Lung (tissue), 12 donors: Measurements from ENCODE around the gene PFDN1. TPM values are rescaled to one million over a fixed set of nuclear protein-coding genes. Genes with fewer than 3 reads are reported as not detected.

Source experiments
- ATAC-seq: fragments of 200-7000 bp; cut with Tn5 transposase; one replicate; pipeline ENCODE4 v1.9.1; 2020; ENCODE audit warnings: moderate number of reproducible peaks; ENCODE audit not compliant: insufficient read depth, low FRiP score
- DNase-seq, 3 donors: peaks; one replicate each; pipeline ENCODE4 v3.0.0-alpha.2; 2013 to 2017
- H3K27ac ChIP-seq, 2 donors: one replicate each; pipeline ENCODE4 v1.5.1; 2013; ENCODE audit warnings: mild to moderate bottlenecking in 2 of 2, moderate library complexity in 2 of 2, control low read depth in 1 of 2, inconsistent platforms in 1 of 2, low read depth in 1 of 2, low read length in 1 of 2
- H3K27me3 ChIP-seq, 3 donors: one replicate each; pipeline ENCODE4 v1.5.1; 2013; ENCODE audit warnings: low read length in 2 of 3; ENCODE audit not compliant: control insufficient read depth in 3 of 3, insufficient read depth in 3 of 3
- H3K36me3 ChIP-seq, 4 donors: one replicate each; pipeline ENCODE4 v1.5.1; 2013; ENCODE audit warnings: low read length in 4 of 4, mild to moderate bottlenecking in 1 of 4, moderate library complexity in 1 of 4; ENCODE audit not compliant: control insufficient read depth in 4 of 4, insufficient read depth in 4 of 4
- H3K4me1 ChIP-seq, 5 donors: one replicate each; pipeline ENCODE4 v1.5.1; 2013; ENCODE audit warnings: low read length in 5 of 5, mild to moderate bottlenecking in 2 of 5, moderate library complexity in 1 of 5; ENCODE audit not compliant: control insufficient read depth in 5 of 5, insufficient read depth in 5 of 5
- H3K4me3 ChIP-seq: one replicate; pipeline ENCODE4 v1.5.1; 2013; ENCODE audit warnings: mild to moderate bottlenecking, control low read depth, moderate library complexity
- H3K9ac ChIP-seq, 2 donors: one replicate each; pipeline ENCODE4 v1.5.1; 2013; ENCODE audit warnings: low read length in 2 of 2, control low read depth in 1 of 2; ENCODE audit not compliant: insufficient read depth in 1 of 2
- H3K9me3 ChIP-seq, 4 donors: one replicate each; pipeline ENCODE4 v1.5.1; 2013; ENCODE audit warnings: low read length in 3 of 4, mild to moderate bottlenecking in 1 of 4, moderate library complexity in 1 of 4; ENCODE audit not compliant: control insufficient read depth in 4 of 4, insufficient read depth in 3 of 4
- CTCF ChIP-seq: IDR thresholded peaks from 2 replicates; pipeline ENCODE4 v1.5.1; 2012; ENCODE audit warnings: mild to moderate bottlenecking; ENCODE audit errors: control extremely low read depth, extremely low read depth
- WGBS, 2 donors: extraction: QIAGEN DNeasy Blood & Tissue Kit; methylation state at CpG; one replicate each; pipeline ENCODE4 v1.1.7; 2013; 5-methylcytosine and 5-hydroxymethylcytosine counted together
- polyA plus RNA-seq, 2 donors: library from polyadenylated mRNA; stranded (reverse); fragments of 200-250 nt; gene quantifications; one replicate each; pipeline ENCODE4 v1.2.1, GENCODE V29; 2013
- total RNA-seq, 2 donors: library from RNA; depleted of rRNA in 1 of 2; stranded (reverse); fragments of >200 nt in 1 of 2; gene quantifications; one replicate each; pipeline ENCODE4 v1.2.1, GENCODE V29; 2014 to 2021
- donor health status: control.
- donor health status: control.
- donor health status: Bipolar disorder and iron deficiency.
- donor health status: healthy.
- donor health status: DM: yes; HTN: yes; CAD: no.

Gene PFDN1
- total and polyA plus RNA-seq, 4 donors = 42.0 to 108 (median 51.6) TPM

GRCh38 chr5:140312791-140313189, 9.9 kb upstream of the PFDN1 start:
- no peaks in the 10 kb centered on the region for H3K36me3 ChIP-seq
- no peak for TF ChIP-seq CTCF
- H3K9ac ChIP-seq = no peak overlapping the region
- H3K27ac ChIP-seq = peak overlapping the region; percentile 43 to 85
- peaks cover 0 to 15% (median 0%) of the 10 kb centered on the region in 5 donors for H3K4me1 ChIP-seq
- 75 to 76% methylated on average over 7 of the region's 7 CpGs for WGBS, 2 donors
- DNase-seq = no peak
- H3K27me3 ChIP-seq = no peaks in the 10 kb centered on the region
- ATAC-seq = no peak
- H3K4me3 ChIP-seq = no peak overlapping the region
- no peaks in the 10 kb centered on the region for H3K9me3 ChIP-seq

- Histone ChIP-seq H3K36me3 (no peaks in the 10 kb centered on the region), H3K4me1 (peaks cover 0 to 15% (median 0%) of the 10 kb centered on the region in 5 donors), H3K27me3 (no peaks in the 10 kb centered on the region), H3K27ac (peak overlapping the region; percentile 37 to 43), H3K9me3 (no peaks in the 10 kb centered on the region), H3K9ac (no peak overlapping the region), H3K4me3 (no peak overlapping the region)
- ATAC-seq (no peak), DNase-seq (no peak)
- no peak for TF ChIP-seq CTCF
- WGBS, 2 donors = 13 to 21% methylated on average over 4 of the region's 4 CpGs
Observed at GRCh38 chr5:140312067-140312790, 9.3 kb upstream of the PFDN1 start.

- Histone ChIP-seq H3K27ac (no peak overlapping the region), H3K9me3 (no peaks in the 10 kb centered on the region), H3K27me3 (peaks cover 0 to 2% (median 0%) of the 10 kb centered on the region in 3 donors), H3K36me3 (no peaks in the 10 kb centered on the region), H3K9ac (no peak overlapping the region), H3K4me1 (peaks cover 0 to 15% (median 0%) of the 10 kb centered on the region in 5 donors), H3K4me3 (no peak overlapping the region)
- ATAC-seq (peak; percentile 12), DNase-seq (no peak)
- TF ChIP-seq CTCF = no peak
- WGBS, 2 donors = 88 to 89% methylated on average over 5 of the region's 5 CpGs
Observed at GRCh38 chr5:140311011-140311467, 8.1 kb upstream of the PFDN1 start.
